Measurements from ENCODE around the gene RPL9.
"Not testable (repeated sequence)": the region's sequence is repeated elsewhere in the genome, so short reads cannot be mapped to it uniquely, and the experiment has no call there.

RPL9 gene

GRCh38 chr4:39435659-39436563 is 22.8 kb downstream of the RPL9 start:
- DNase-seq (ENCODE audit: low spot score), result no peak

GRCh38 chr4:39433878-39434492 is 24.7 kb downstream of the RPL9 start:
- DNase-seq (ENCODE audit: low spot score), result no peak
- Histone ChIP-seq H3K4me3 (no peak overlapping the region), H3K27ac (no peak overlapping the region)
- no peak for TF ChIP-seq CTCF (IDR thresholded peaks at IDR 0.05)

More at GRCh38 chr4:39435659-39436563, 22.8 kb downstream of the RPL9 start:
- no peak overlapping the region for H3K4me3 ChIP-seq
- H3K27ac ChIP-seq, result no peak overlapping the region
- TF ChIP-seq CTCF (IDR thresholded peaks at IDR 0.05), result no peak

- no peak for TF ChIP-seq CTCF (IDR thresholded peaks at IDR 0.05)
- Histone ChIP-seq H3K4me3 (no peak overlapping the region), H3K27ac (no peak overlapping the region)
- DNase-seq (ENCODE audit: low spot score), result no peak
Observed at GRCh38 chr4:39429476-39430334, 29.0 kb downstream of the RPL9 start.

GRCh38 chr4:39427520-39428114 is 31.1 kb downstream of the RPL9 start:
- no peak for DNase-seq (ENCODE audit: low spot score)
- no peak overlapping the region for H3K27ac ChIP-seq
- TF ChIP-seq CTCF (IDR thresholded peaks at IDR 0.05), result no peak
- no peak overlapping the region for H3K4me3 ChIP-seq

GRCh38 chr4:39426728-39427127 is 32.0 kb downstream of the RPL9 start:
- H3K27ac ChIP-seq, result no peak overlapping the region
- no peak overlapping the region for H3K4me3 ChIP-seq
- DNase-seq (ENCODE audit: low spot score), result no peak
- no peak for TF ChIP-seq CTCF (IDR thresholded peaks at IDR 0.05)

GRCh38 chr4:39425297-39425696 is 33.4 kb downstream of the RPL9 start:
- not testable (repeated sequence) for DNase-seq (ENCODE audit: low spot score); H3K27ac ChIP-seq; H3K4me3 ChIP-seq

GRCh38 chr4:39422247-39422646 is 36.5 kb downstream of the RPL9 start:
- DNase-seq (ENCODE audit: low spot score), result no peak
- no peak for TF ChIP-seq CTCF (IDR thresholded peaks at IDR 0.05)
- Histone ChIP-seq H3K27ac (no peak overlapping the region), H3K4me3 (no peak overlapping the region)
